GM18498 (cell line): ENCODE data around the gene PFKL.

Source experiments
- ATAC-seq: cut with Tn5 transposase; IDR thresholded peaks from one replicate; pipeline ENCODE4 v1.9.1; 2021; ENCODE audit warnings: mild to moderate bottlenecking, moderate library complexity; ENCODE audit not compliant: unreplicated experiment

The PFKL gene

GRCh38 chr21:44299458-44300261, at the start of gene PFKL:
PFKL (plus strand) TSS chr21:44300053; CDS start chr21:44300106, 53 bp downstream.
- ATAC-seq, result peak; percentile 65

- no peak for ATAC-seq
Measured at GRCh38 chr21:44253832-44254710, 45.8 kb upstream of the PFKL start.

- ATAC-seq, result no peak
Measured at GRCh38 chr21:44255511-44255981, 44.3 kb upstream of the PFKL start.

- no peak for ATAC-seq
Measured at GRCh38 chr21:44258056-44258725, 41.7 kb upstream of the PFKL start.

GRCh38 chr21:44259082-44259705, 40.7 kb upstream of the PFKL start:
- no peak for ATAC-seq

- ATAC-seq, result no peak
Measured at GRCh38 chr21:44260066-44260465, 39.8 kb upstream of the PFKL start.

- ATAC-seq, result no peak
Measured at GRCh38 chr21:44260791-44261631, 38.8 kb upstream of the PFKL start.

GRCh38 chr21:44261675-44262295, 38.1 kb upstream of the PFKL start, which contains the start of gene DNMT3L:
DNMT3L (minus strand) TSS chr21:44261897; CDS start chr21:44261259, 638 bp downstream.
- no peak for ATAC-seq

GRCh38 chr21:44262338-44263056, 37.4 kb upstream of the PFKL start:
- ATAC-seq, result no peak

- no peak for ATAC-seq
Measured at GRCh38 chr21:44263221-44263760, 36.6 kb upstream of the PFKL start.

GRCh38 chr21:44263768-44264167, 36.1 kb upstream of the PFKL start:
- no peak for ATAC-seq

GRCh38 chr21:44265734-44266270, 34.1 kb upstream of the PFKL start:
- no peak for ATAC-seq

GRCh38 chr21:44267655-44268142, 32.2 kb upstream of the PFKL start:
- ATAC-seq, result no peak

- ATAC-seq, result no peak
Measured at GRCh38 chr21:44269090-44269489, 30.8 kb upstream of the PFKL start.

- ATAC-seq, result no peak
Measured at GRCh38 chr21:44271558-44272283, 28.1 kb upstream of the PFKL start.

GRCh38 chr21:44272284-44272858, 27.5 kb upstream of the PFKL start:
- ATAC-seq, result no peak

GRCh38 chr21:44273046-44273445, 26.8 kb upstream of the PFKL start:
- ATAC-seq, result no peak
